Measurements from ENCODE around the gene EVI2A. TPM values are rescaled to one million over a fixed set of nuclear protein-coding genes. Genes with fewer than 3 reads are reported as not detected.
"Not testable (repeated sequence)": the region's sequence is repeated elsewhere in the genome, so short reads cannot be mapped to it uniquely, and the experiment has no call there.

Gene EVI2A
- not detected in 2 replicates for total RNA-seq (2014; rRNA removed; shearing (Covaris generic))

- DNase-seq (ENCODE audit: low spot score) = no peak
Observed at GRCh38 chr17:31321481-31321880, at the start of gene EVI2A. Gene EVI2A (minus strand): TSS chr17:31321622. CDS start chr17:31319013, 2,609 bp downstream.

- DNase-seq (ENCODE audit: low spot score) = no peak
Observed at GRCh38 chr17:31369266-31369665, 47.8 kb upstream of the EVI2A start.

- no peak for DNase-seq (ENCODE audit: low spot score)
Observed at GRCh38 chr17:31366088-31366487, 44.7 kb upstream of the EVI2A start.

GRCh38 chr17:31364012-31364411 is 42.6 kb upstream of the EVI2A start:
- no peak for DNase-seq (ENCODE audit: low spot score)

GRCh38 chr17:31357839-31358394 is 36.5 kb upstream of the EVI2A start:
- DNase-seq (ENCODE audit: low spot score) = no peak

- no peak for DNase-seq (ENCODE audit: low spot score)
Observed at GRCh38 chr17:31357091-31357490, 35.7 kb upstream of the EVI2A start.

GRCh38 chr17:31355935-31356334 is 34.5 kb upstream of the EVI2A start:
- DNase-seq (ENCODE audit: low spot score) = no peak

GRCh38 chr17:31349454-31349853 is 28.0 kb upstream of the EVI2A start:
- DNase-seq (ENCODE audit: low spot score) = no peak

- not testable (repeated sequence) for DNase-seq (ENCODE audit: low spot score)
Observed at GRCh38 chr17:31345191-31345747, 23.8 kb upstream of the EVI2A start.

GRCh38 chr17:31339906-31340661 is 18.7 kb upstream of the EVI2A start:
- no peak for DNase-seq (ENCODE audit: low spot score)

- no peak for DNase-seq (ENCODE audit: low spot score)
Observed at GRCh38 chr17:31329221-31329620, 7.8 kb upstream of the EVI2A start.

GRCh38 chr17:31328160-31328535 is 6.7 kb upstream of the EVI2A start:
- DNase-seq (ENCODE audit: low spot score) = no peak

GRCh38 chr17:31327534-31328159 is 6.2 kb upstream of the EVI2A start:
- no peak for DNase-seq (ENCODE audit: low spot score)

GRCh38 chr17:31323551-31323950 is 2.1 kb upstream of the EVI2A start:
- DNase-seq (ENCODE audit: low spot score) = no peak

GRCh38 chr17:31321966-31322365 is 544 bp upstream of the EVI2A start:
- no peak for DNase-seq (ENCODE audit: low spot score)

- DNase-seq (ENCODE audit: low spot score) = no peak
Observed at GRCh38 chr17:31320791-31321190, 631 bp downstream of the EVI2A start.

GRCh38 chr17:31320241-31320640 is 1.2 kb downstream of the EVI2A start:
- DNase-seq (ENCODE audit: low spot score) = no peak

GRCh38 chr17:31318851-31319661 is 2.4 kb downstream of the EVI2A start:
- DNase-seq (ENCODE audit: low spot score) = no peak

- DNase-seq (ENCODE audit: low spot score) = no peak
Observed at GRCh38 chr17:31318298-31318801, 3.1 kb downstream of the EVI2A start.

- DNase-seq (ENCODE audit: low spot score) = no peak
Observed at GRCh38 chr17:31314782-31315100, 6.7 kb downstream of the EVI2A start.

GRCh38 chr17:31313982-31314781 is 7.2 kb downstream of the EVI2A start, which contains the start of gene EVI2B:
Gene EVI2B (minus strand): TSS chr17:31314054. CDS start chr17:31305609, 8,445 bp downstream.
- no peak for DNase-seq (ENCODE audit: low spot score)

Data from HT-29 (cell line).